Fibroblast of skin of right biceps (primary cell): ENCODE measurements around the gene ACHE.
"Not testable (repeated sequence)": the region's sequence is repeated elsewhere in the genome, so short reads cannot be mapped to it uniquely, and the experiment has no call there.

Experiments
- DNase-seq: peaks from one replicate; pipeline ENCODE4 v3.0.0-alpha.2; 2013

ACHE gene

GRCh38 chr7:100895701-100895955, at the start of gene ACHE:
TSS of gene ACHE (minus strand) at chr7:100895888. CDS start at chr7:100894232, 1,656 bp downstream.
- DNase-seq, result no peak

- DNase-seq, result no peak
Measured at GRCh38 chr7:100944138-100944537, 48.5 kb upstream of the ACHE start.

- DNase-seq, result no peak
Measured at GRCh38 chr7:100943693-100944092, 48.0 kb upstream of the ACHE start.

- peak; percentile 14 for DNase-seq
Measured at GRCh38 chr7:100942045-100942774, 46.5 kb upstream of the ACHE start.

GRCh38 chr7:100936167-100936566, 40.5 kb upstream of the ACHE start:
- not testable (repeated sequence) for DNase-seq

GRCh38 chr7:100935381-100935780, 39.7 kb upstream of the ACHE start:
- DNase-seq, result not testable (repeated sequence)

- DNase-seq, result no peak
Measured at GRCh38 chr7:100933734-100934133, 38.0 kb upstream of the ACHE start.

GRCh38 chr7:100929808-100930174, 34.1 kb upstream of the ACHE start:
- DNase-seq, result no peak

GRCh38 chr7:100923616-100924015, 27.9 kb upstream of the ACHE start:
- DNase-seq, result not testable (repeated sequence)

- no peak for DNase-seq
Measured at GRCh38 chr7:100921039-100921438, 25.4 kb upstream of the ACHE start.

GRCh38 chr7:100919779-100920437, 24.2 kb upstream of the ACHE start:
- not testable (repeated sequence) for DNase-seq

GRCh38 chr7:100919335-100919734, 23.6 kb upstream of the ACHE start:
- not testable (repeated sequence) for DNase-seq

GRCh38 chr7:100914879-100915447, 19.3 kb upstream of the ACHE start:
- DNase-seq, result no peak

- no peak for DNase-seq
Measured at GRCh38 chr7:100914208-100914878, 18.7 kb upstream of the ACHE start.

GRCh38 chr7:100911484-100911883, 15.8 kb upstream of the ACHE start:
- DNase-seq, result no peak

GRCh38 chr7:100910443-100910842, 14.8 kb upstream of the ACHE start:
- not testable (repeated sequence) for DNase-seq

GRCh38 chr7:100908512-100908911, 12.8 kb upstream of the ACHE start:
- no peak for DNase-seq

GRCh38 chr7:100902638-100903037, 7.0 kb upstream of the ACHE start:
- DNase-seq, result no peak

GRCh38 chr7:100901921-100902332, 6.2 kb upstream of the ACHE start:
- DNase-seq, result no peak

- no peak for DNase-seq
Measured at GRCh38 chr7:100900978-100901377, 5.3 kb upstream of the ACHE start.

GRCh38 chr7:100899432-100899831, 3.7 kb upstream of the ACHE start:
- no peak for DNase-seq

GRCh38 chr7:100897772-100898454, 2.2 kb upstream of the ACHE start:
- DNase-seq, result no peak
